ENCODE measurements around the gene TSPAN7. TPM values are rescaled to one million over a fixed set of nuclear protein-coding genes. Genes with fewer than 3 reads are reported as not detected.

TSPAN7 gene
- total and polyA plus RNA-seq, 7 donors: 15.6 to 55.1 (median 21.0) TPM

- intact Hi-C loops (cut with DNase I): no loop called here
- TF ChIP-seq POLR2A (IDR thresholded peaks at IDR 0.05) (no peak), EP300 (IDR thresholded peaks at IDR 0.05) (no peak), POLR2AphosphoS5 (IDR thresholded peaks at IDR 0.05) (no peak), CTCF (IDR thresholded peaks at IDR 0.05) (no peak)
- 38 to 77% methylated on average over 4 of the region's 4 CpGs for WGBS, 2 donors
- DNase-seq: no peak
- no peak overlapping the region for H3K4me3 ChIP-seq
- H3K4me1 ChIP-seq: no peaks in the 10 kb centered on the region
- H3K27ac ChIP-seq: no peak overlapping the region
- no peaks in the 10 kb centered on the region for H3K36me3 ChIP-seq
- peaks cover 0 to 3% (median 0%) of the 10 kb centered on the region in 3 donors for H3K27me3 ChIP-seq
- no peaks in the 10 kb centered on the region for H3K9me3 ChIP-seq
Observed at GRCh38 chrX:38607976-38608375, 46.6 kb downstream of the TSPAN7 start.

- DNase-seq: no peak
- no peaks in the 10 kb centered on the region for H3K9me3 ChIP-seq
- H3K36me3 ChIP-seq: no peaks in the 10 kb centered on the region
- no peak for TF ChIP-seq CTCF (IDR thresholded peaks at IDR 0.05)
- no peak for TF ChIP-seq EP300 (IDR thresholded peaks at IDR 0.05)
- TF ChIP-seq POLR2AphosphoS5 (IDR thresholded peaks at IDR 0.05): no peak
- TF ChIP-seq POLR2A (IDR thresholded peaks at IDR 0.05): no peak
- intact Hi-C loops (cut with DNase I): no loop called here
- WGBS, 2 donors: 85 to 92% methylated on average over 6 of the region's 6 CpGs
- H3K4me1 ChIP-seq: no peaks in the 10 kb centered on the region
- H3K27ac ChIP-seq: no peak overlapping the region
- H3K4me3 ChIP-seq: no peak overlapping the region
- peaks cover 0 to 3% (median 0%) of the 10 kb centered on the region in 3 donors for H3K27me3 ChIP-seq
Observed at GRCh38 chrX:38610849-38611248, 49.5 kb downstream of the TSPAN7 start.

GRCh38 chrX:38612281-38612680, 50.9 kb downstream of the TSPAN7 start:
- H3K4me3 ChIP-seq: no peak overlapping the region
- DNase-seq: no peak
- H3K36me3 ChIP-seq: no peaks in the 10 kb centered on the region
- no peak for TF ChIP-seq CTCF (IDR thresholded peaks at IDR 0.05)
- no peak for TF ChIP-seq POLR2AphosphoS5 (IDR thresholded peaks at IDR 0.05)
- TF ChIP-seq POLR2A (IDR thresholded peaks at IDR 0.05): no peak
- no peak for TF ChIP-seq EP300 (IDR thresholded peaks at IDR 0.05)
- H3K4me1 ChIP-seq: no peaks in the 10 kb centered on the region
- H3K9me3 ChIP-seq: no peaks in the 10 kb centered on the region
- no peak overlapping the region for H3K27ac ChIP-seq
- H3K27me3 ChIP-seq: peaks cover 0 to 2% (median 0%) of the 10 kb centered on the region in 3 donors
- intact Hi-C loops (cut with DNase I): no loop called here
- 57 to 80% methylated on average over 4 of the region's 4 CpGs for WGBS, 2 donors

DNA sequence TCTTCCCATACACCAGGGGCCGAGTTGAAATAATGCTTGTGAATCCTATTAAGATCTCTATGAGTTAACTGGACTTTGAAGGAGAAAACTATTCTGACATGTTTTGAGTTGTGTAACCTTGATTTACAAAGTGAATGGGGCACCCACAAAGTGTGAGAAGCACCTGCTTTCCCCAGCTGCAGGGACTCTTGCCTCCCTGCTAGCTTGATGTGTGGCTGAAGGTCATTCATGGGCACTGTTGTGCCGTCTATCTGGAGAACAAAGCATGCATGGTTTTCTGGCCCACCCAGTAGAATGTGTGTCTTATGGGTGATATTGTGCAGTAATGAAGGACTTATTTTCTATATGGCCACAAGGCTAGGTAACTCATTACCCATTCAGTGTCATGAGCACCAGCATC, 53.1 kb downstream of the TSPAN7 start:
- no peak for DNase-seq
- 89% methylated on average over 2 of the region's 2 CpGs for WGBS, 2 donors
- Histone ChIP-seq H3K27ac (no peak overlapping the region), H3K36me3 (no peaks in the 10 kb centered on the region), H3K9me3 (no peaks in the 10 kb centered on the region), H3K4me1 (no peaks in the 10 kb centered on the region), H3K27me3 (no peaks in the 10 kb centered on the region), H3K4me3 (no peak overlapping the region)
- no peak for TF ChIP-seq CTCF (IDR thresholded peaks at IDR 0.05)
- no peak for TF ChIP-seq POLR2AphosphoS5 (IDR thresholded peaks at IDR 0.05)
- TF ChIP-seq POLR2A (IDR thresholded peaks at IDR 0.05): no peak
- TF ChIP-seq EP300 (IDR thresholded peaks at IDR 0.05): no peak
- intact Hi-C loops (cut with DNase I): no loop called here

- intact Hi-C loops (cut with DNase I): no loop called here
Observed at GRCh38 chrX:38616904-38617303, 55.6 kb downstream of the TSPAN7 start.

More at GRCh38 chrX:38616904-38617303, 55.6 kb downstream of the TSPAN7 start:
- Histone ChIP-seq H3K4me1 (no peaks in the 10 kb centered on the region), H3K27me3 (no peaks in the 10 kb centered on the region), H3K9me3 (no peaks in the 10 kb centered on the region), H3K27ac (no peak overlapping the region), H3K36me3 (no peaks in the 10 kb centered on the region), H3K4me3 (no peak overlapping the region)
- no peak for DNase-seq
- 72 to 78% methylated on average over 6 of the region's 6 CpGs for WGBS, 2 donors
- TF ChIP-seq EP300 (IDR thresholded peaks at IDR 0.05): no peak
- TF ChIP-seq POLR2AphosphoS5 (IDR thresholded peaks at IDR 0.05): no peak
